ENCODE measurements around the gene OPCML.

GRCh38 chr11:133576351-133576750 is 44.0 kb upstream of the OPCML start:
- TF ChIP-seq CTCF (IDR thresholded peaks at IDR 0.05; ENCODE audit: insufficient read depth, low read length) (no peak), GABPA (IDR thresholded peaks at IDR 0.05; ENCODE audit: low read depth) (no peak), REST (IDR thresholded peaks at IDR 0.05; ENCODE audit: insufficient replicate concordance, low read depth) (no peak), POLR2AphosphoS5 (IDR thresholded peaks at IDR 0.05; ENCODE audit: low read depth) (no peak), SPI1 (IDR thresholded peaks at IDR 0.05; ENCODE audit: borderline replicate concordance, low read depth) (no peak)

Measured in HL-60 (cell line).